Ecto neural progenitor cell (in vitro differentiated cells): Measurements from ENCODE around the gene LUC7L2.
A peak's percentile ranks its signal among the peaks of the same experiment; 100 is the strongest.
"Not testable (repeated sequence)": the region's sequence is repeated elsewhere in the genome, so short reads cannot be mapped to it uniquely, and the experiment has no call there.

Experiments
- DNase-seq: peaks from one replicate; pipeline ENCODE4 v3.0.0-alpha.2; 2018; ENCODE audit warnings: low spot score

LUC7L2 gene

GRCh38 chr7:139355320-139355719 is 4.4 kb upstream of the LUC7L2 start:
- DNase-seq = no peak

GRCh38 chr7:139357729-139358506 is 1.8 kb upstream of the LUC7L2 start:
- DNase-seq = not testable (repeated sequence)

GRCh38 chr7:139358541-139359365 is 941 bp upstream of the LUC7L2 start:
- DNase-seq = no peak

GRCh38 chr7:139360210-139360947 is 685 bp downstream of the LUC7L2 start:
- peak; percentile 99 for DNase-seq

GRCh38 chr7:139360948-139361307 is 1.2 kb downstream of the LUC7L2 start:
- no peak for DNase-seq

GRCh38 chr7:139361523-139361922 is 1.8 kb downstream of the LUC7L2 start:
- no peak for DNase-seq

GRCh38 chr7:139362302-139362701 is 2.6 kb downstream of the LUC7L2 start:
- DNase-seq = no peak

- no peak for DNase-seq
Observed at GRCh38 chr7:139362981-139363380, 3.3 kb downstream of the LUC7L2 start.

GRCh38 chr7:139365336-139365735 is 5.6 kb downstream of the LUC7L2 start:
- DNase-seq = no peak

- DNase-seq = no peak
Observed at GRCh38 chr7:139366400-139366799, 6.7 kb downstream of the LUC7L2 start.

- DNase-seq = no peak
Observed at GRCh38 chr7:139367438-139368155, 7.9 kb downstream of the LUC7L2 start.

GRCh38 chr7:139370301-139370942 is 10.7 kb downstream of the LUC7L2 start:
- no peak for DNase-seq

- no peak for DNase-seq
Observed at GRCh38 chr7:139370943-139371313, 11.2 kb downstream of the LUC7L2 start.

GRCh38 chr7:139374246-139374645 is 14.6 kb downstream of the LUC7L2 start:
- DNase-seq = no peak

- no peak for DNase-seq
Observed at GRCh38 chr7:139382439-139382838, 22.7 kb downstream of the LUC7L2 start.

GRCh38 chr7:139384611-139385010 is 24.9 kb downstream of the LUC7L2 start:
- DNase-seq = no peak

GRCh38 chr7:139387594-139387993 is 27.9 kb downstream of the LUC7L2 start:
- no peak for DNase-seq

- DNase-seq = no peak
Observed at GRCh38 chr7:139389091-139389490, 29.4 kb downstream of the LUC7L2 start.

- no peak for DNase-seq
Observed at GRCh38 chr7:139389774-139390173, 30.1 kb downstream of the LUC7L2 start.

- no peak for DNase-seq
Observed at GRCh38 chr7:139393621-139394211, 34.0 kb downstream of the LUC7L2 start.

- DNase-seq = no peak
Observed at GRCh38 chr7:139394540-139394939, 34.8 kb downstream of the LUC7L2 start.
